HG03460 (cell line): ENCODE data around the gene LY6G6C.
"Not testable (repeated sequence)": the region's sequence is repeated elsewhere in the genome, so short reads cannot be mapped to it uniquely, and the experiment has no call there.

ENCODE experiments used
- ATAC-seq: cut with Tn5 transposase; IDR thresholded peaks from one replicate; pipeline ENCODE4 v1.9.1; 2021; ENCODE audit not compliant: unreplicated experiment

LY6G6C gene

DNA sequence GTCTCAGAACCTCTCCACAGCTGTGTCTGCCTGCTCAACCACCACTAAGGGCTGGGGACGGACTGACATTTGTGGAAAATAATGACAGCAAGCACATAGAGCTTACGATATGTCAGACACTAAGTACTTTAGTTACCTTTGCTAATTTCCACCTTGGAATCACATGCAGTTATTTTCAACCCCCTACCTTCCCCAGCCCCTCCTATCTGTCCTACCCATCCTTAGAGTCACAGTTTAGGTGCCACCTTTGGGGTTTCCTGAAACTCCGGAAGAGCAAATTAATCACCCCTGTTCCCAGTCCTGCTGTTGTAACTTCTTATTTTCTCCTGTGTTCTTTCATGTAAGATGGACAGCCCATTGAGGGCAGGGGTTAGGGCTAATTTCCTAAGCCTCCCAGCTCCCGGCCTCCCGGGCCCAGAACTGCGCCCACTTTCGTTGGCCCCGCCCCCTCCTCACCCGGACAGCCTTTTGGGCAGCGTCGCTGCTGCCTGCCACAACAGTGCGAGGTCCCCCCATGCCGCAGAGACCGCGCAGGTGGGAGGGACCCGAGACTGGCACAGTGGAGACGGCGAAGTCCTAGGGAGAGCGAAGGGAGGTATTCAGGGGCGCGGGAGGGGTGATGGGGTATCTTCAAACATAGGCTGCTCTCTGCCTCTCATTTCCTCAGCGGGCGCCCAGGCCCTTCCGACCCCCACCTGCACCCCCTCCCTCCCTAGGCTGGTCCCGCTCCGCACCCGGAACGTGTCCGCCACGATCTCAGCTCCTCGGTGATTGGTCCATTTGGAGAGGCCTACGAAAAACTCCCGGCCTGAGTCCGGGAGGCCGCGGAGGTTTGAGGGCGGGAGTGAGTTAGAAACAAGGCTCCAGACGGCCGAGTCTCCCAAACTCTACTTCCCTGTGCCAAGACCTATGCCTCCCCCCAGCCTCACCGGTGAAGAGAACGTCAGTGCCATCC is 6.4 kb upstream of the LY6G6C start:
- ATAC-seq = no peak

DNA sequence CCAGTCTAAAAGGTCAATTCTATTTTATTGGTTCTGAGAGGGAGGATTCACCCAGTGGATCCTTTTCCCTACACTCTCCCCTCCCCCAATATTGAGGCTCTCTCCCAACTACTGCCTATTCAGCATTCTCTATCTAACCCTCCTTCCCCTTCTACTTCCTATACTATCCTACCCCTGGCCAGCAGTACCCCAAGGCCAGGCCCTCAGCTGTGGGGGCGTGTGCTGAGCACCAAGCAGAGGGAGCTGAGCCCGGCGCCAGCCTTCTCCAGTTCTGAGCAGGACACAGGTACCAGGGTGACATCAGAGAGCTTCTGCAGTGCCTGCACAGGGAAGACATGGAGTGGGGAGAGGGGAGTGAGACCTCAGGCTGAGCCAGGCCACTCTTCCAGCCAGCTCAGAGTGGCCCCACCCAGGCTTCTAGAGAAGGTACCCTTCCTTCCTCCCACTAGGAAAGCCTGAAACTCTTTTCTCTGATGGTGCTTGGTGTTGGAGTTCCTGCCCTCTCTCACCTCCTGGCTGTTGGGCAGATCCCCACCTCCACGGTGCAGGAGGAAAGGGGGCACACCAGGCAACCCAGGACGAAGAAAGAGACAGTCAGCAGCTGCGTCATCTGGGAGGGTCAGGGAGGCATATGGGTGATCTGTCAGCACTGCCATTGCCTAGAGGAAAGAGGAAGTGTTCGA is 5.6 kb upstream of the LY6G6C start:
- ATAC-seq = peak; percentile 43

DNA sequence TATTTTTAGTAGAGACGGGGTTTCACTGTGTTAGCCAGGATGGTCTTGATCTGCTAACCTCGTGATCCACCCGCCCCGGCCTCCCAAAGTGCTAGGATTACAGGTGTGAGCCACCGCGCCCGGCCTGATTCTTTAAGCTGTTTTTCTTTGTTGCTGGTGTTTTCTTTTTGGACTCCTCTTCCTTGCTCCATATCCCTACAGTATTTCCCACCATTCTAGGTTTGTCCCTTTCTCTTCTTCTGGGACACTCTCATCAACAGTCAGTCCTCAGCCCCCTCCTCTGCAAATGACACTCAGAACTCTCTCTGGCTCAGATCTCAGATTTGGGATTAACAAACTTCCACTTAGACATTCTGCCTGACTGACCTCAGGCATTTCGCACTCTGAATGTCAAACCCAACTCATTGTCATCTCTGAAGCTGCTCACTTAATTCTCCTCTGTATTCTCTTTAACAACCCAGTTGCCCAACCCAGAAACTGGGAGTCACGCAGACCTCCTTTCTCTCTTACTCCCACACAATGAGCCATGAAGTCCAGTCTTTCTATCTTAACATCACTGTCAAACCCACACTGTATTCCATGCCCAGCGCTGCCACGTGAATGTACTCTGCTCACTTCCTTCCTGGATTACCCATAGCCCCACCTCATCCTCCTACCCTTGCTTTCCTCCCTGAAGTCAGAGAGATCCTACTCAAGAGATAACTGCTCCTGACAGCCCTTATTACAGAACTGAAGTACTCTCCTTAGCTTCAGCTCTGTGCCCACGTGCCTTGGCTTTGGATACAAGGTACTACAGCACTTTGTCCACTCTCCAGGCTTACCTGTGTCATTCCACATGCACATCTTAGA is 4.2 kb upstream of the LY6G6C start:
- no peak for ATAC-seq

DNA sequence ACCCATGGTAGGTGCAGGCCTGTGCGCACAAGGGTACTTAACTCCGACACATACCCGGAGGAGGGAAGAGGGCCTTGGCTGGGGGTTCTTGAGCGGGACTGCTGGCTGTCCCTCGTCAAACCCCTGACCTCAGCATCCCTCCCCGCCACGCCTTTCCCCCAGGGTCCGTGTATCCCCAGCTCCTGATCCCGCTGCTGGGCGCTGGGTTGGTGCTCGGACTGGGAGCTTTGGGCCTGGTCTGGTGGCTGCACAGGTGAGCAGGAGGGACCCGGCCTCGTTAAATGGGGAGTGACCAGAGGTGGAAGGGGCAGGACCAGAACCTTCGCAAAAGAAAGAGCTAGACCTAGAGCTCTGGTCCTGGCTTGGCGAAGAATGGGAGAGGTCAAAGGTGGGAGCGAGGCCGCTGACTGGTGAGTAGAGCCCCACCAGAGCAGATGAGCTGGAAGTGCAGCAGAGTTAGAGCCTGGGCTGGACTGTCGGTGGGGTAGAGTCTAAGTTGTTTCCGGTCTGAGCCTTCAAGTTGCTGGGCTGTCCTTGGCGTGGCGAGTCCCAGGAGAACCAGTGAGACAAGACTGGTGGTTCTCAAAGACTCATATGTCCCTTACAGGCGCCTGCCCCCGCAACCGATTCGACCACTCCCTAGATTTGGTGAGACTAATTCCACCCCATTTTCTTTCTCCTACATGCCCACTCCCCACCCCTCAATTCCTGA is 2.6 kb upstream of the LY6G6C start:
- no peak for ATAC-seq

DNA sequence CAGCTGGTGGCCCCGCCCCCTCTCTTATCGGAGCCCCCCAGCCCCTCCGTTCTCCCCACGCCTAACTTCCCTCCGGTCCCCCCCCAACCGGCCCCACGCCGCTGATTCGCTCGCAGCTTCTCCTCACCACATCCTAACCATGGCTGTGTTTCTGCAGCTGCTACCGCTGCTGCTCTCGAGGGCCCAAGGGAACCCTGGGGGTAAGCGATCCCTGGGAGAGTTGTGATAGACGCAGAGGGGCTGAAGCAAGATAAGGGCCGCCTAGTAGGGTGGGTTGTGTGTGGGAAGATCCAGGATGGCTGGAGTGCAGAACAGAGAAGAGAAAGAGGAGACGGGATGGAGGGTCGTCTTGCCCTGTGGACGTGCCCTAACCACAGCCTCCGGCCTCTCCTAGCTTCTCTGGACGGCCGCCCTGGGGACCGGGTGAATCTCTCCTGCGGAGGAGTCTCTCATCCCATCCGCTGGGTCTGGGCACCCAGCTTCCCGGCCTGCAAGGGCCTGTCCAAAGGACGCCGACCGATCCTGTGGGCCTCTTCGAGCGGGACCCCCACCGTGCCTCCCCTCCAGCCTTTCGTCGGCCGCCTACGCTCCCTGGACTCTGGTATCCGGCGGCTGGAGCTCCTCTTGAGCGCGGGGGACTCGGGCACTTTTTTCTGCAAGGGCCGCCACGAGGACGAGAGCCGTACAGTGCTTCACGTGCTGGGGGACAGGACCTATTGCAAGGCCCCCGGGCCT is 1.9 kb upstream of the LY6G6C start, which contains the start of gene MPIG6B:
Gene MPIG6B, plus strand, starts transcription at position 129 of the 735 bp plus-strand sequence. Its CDS starts 11 bp downstream, at position 140.
- no peak for ATAC-seq

DNA sequence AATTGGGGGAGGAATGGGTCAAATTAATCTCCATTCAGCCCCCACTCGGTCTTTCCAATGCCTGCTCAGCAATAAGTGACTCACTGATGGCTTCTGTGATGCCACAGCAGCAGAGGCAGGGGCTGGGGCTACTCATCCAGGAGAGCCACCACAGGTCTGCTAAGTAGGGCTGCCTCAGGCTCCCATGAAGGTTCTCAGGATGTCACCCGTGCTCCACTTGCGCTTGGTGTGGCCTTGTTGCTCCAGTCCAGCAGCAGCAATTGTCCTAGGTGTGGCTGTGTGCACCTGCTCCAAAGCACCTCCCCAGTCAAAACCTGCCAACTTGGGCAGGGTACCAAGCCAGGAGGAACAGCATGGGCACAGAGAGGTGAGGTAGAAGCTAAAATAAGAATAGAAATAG is 627 bp upstream of the LY6G6C start:
- no peak for ATAC-seq

DNA sequence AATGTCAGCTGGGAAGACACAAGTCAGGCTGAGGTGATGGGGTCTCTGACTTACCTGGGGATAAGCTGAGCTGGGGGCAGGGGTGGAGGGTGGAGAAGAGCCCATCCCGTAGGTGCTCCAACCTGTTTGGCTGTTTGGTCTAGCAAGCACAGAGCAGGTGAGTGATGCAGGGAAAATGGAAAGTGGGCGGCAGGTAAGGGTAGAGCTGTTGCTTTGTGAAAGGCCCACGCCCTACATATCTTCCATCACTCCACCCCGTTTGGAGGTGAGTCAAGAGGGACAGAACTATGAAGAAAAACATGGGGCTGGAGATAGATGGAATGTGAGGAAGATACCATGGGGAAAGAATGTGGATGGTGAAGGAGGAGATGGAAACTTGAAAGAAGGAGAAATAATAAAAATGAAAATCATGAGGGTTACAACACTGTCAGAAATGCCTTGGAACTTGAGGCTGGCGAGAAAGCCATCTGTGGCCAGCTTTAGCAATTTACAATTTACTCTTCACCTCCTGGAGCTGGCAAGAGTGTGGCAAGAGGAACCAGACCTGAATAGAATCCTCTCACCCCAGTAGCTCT is 1.3 kb downstream of the LY6G6C start:
- ATAC-seq = no peak

DNA sequence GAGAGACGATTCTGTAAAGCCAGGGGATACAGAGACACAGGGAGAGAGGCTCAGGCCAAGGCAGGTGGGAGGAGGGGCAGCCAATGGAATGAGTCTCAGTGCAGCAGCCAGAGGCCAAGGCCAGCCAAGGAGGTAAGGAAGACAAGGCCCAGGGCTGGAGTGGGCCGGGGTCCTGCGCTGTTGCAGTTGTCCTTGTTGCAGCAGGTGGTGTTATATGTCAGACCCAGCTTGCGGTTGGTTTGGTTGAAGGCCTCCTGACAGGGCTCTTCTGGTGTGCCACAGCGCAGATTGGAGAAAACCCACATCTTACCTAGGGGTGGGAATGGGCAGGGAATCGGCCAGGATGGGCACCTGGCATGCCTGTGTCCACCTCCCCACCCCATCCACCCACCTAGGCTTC is 2.5 kb downstream of the LY6G6C start:
- ATAC-seq = no peak

DNA sequence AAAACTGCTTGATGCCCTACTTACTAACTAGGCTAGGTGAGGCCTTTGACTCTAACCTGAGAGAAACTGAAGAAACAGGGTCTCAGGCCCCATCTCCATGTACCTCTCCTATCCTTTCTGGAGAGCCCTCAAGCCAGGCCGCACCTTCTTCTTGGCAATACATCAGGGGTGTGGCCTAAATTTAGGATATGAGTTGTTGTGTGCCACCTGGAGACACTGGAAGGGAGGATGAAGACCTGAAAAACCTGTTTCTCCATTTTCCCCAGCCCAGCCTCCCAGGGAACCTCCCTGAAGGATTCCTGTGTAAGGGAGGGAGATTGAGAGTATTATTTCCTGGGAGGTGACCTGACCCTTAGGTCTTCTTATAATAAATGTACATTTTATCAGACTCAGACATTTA is 3.3 kb downstream of the LY6G6C start:
- no peak for ATAC-seq

DNA sequence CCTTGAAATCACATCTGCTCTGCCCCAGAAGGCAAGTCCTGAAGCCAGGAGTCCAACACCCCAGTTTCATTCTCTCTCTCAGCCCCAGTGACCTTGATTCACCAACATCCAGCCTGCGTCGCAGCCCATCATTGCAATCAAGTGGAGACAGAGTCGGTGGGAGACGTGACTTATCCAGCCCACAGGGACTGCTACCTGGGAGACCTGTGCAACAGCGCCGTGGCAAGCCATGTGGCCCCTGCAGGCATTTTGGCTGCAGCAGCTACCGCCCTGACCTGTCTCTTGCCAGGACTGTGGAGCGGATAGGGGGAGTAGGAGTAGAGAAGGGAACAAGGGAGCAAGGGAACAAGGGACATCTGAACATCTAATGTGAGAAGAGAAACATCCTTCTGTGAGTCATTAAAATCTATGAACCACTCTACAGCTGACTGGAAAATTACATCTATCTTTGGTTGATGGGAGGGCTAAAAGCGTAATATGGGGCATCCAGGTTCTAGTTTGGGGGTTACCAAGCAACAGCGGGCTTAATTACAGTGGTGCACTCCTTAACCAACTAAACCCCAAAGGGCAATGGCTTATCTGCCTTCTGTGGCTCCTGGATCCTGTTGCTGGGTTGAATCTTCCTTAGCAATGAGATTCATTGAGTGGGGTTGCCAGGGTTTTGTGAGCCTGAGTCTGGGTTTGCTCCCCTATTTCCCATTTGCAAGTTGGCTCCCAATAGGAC is 3.9 kb downstream of the LY6G6C start:
- ATAC-seq = no peak

DNA sequence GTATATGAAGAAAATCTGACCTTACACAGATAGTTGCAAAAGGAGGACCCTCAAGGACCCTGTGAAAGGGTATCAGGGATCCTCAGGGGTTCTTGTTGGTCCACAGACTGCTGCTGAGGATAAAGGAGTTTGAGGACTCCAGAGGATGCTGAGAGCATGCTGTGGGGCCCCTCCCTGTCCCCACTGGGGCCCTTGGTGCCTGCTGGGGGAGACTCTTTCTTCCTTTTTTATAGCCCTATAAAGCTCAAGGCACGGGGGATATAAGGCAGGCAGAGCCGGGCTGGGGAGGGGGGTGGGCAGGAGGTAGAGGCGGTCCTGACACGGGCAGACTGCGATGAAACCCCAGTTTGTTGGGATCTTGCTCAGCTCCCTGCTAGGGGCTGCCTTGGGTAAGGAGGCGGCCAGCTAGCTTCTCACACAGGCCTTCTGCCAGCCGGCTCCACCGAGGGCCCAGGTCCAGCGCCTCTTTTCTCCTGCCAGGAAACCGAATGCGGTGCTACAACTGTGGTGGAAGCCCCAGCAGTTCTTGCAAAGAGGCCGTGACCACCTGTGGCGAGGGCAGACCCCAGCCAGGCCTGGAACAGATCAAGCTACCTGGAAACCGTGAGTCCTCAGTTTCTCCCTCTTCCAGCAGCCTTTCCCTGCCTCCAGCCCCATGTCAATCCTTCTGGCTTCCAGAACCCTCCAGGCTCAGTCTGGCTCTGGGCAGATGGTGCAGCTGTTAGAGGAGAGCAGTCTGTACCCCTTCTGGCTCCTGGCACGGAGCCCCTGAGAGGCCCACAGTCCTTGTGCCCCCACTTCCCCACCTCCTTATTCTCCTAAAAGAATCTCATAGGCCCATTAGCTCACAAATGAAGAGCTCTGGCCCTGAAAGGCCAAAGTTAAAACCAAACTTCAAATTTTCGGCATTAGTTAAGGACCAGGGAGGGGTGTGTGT is 6.3 kb downstream of the LY6G6C start, which contains the start of gene LY6G6D:
Gene LY6G6D, plus strand, starts transcription at position 327 of the 937 bp plus-strand sequence. Its CDS starts 8 bp downstream, at position 335.
- ATAC-seq = no peak

DNA sequence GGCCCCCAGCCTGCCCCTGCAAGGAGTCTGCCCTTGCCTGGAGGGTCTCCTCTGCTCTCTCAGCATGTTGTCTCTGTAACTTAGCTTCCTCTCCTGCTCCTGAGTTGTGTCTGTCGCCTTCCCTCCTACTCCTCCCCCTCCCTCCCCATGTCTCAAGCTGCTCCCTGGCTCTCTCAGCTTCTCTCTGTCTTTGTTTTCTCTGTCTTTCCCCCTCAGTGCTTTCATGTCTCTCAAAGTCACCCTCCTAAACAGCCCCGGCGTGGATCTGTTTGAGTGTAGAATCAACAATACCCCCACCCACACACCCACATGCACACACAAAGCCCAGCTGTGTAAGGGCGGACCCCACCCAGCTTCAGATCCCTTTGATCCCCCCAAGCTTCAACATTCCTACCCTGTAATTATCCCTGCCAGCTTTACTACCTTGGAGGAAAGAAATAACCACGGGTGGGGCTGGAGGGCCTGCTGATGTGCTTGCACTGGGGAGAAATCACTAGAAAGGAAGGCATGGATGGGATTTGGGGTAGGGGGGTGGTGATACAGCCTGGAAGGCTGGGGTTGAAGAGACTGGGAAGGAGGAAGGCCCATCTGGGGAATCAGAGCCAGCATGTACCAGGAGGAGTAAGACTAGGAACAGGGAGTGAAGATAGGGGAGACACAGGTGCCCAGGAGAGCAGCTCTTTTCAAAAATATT is 7.4 kb downstream of the LY6G6C start:
- ATAC-seq = no peak

DNA sequence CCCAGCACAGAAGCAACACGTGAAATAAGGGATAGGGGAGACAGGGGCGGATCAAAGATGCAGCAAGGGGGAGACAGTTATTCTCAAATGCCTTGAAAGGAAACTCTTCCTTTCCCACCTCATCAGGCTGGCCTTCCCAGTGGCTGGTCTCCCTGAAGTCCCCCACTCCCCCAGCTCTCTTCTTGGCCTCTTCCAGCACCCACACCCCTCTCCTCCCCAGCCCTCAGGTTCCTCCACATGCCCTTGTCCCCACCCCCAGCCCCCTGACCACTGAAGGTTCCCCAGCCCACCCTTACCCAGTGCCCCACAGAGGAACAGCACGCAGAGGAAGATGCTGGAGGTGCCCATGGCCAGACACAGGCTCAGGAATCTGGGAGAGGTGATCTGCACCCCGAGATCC is 8.1 kb downstream of the LY6G6C start:
- no peak for ATAC-seq

DNA sequence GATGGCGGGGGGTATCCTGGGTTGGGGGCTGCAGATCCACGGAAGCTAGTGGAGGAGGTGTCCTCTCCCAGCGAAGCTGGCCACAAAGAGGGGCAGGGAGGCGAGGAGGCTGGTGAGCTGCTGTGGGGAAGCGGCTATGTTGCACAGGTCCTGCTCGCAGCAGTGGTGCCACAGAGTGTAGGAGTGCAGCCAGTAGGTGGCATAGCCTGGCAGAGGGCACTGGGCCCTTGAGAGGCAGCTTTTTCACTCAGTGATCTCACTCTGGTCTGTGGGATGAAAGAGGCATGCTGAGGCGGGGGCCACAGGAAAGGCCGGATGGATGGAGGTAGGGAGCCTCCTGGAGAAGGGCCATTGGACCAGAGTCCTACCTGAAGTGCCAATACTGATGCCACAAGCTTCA is 9.2 kb downstream of the LY6G6C start:
- no peak for ATAC-seq

DNA sequence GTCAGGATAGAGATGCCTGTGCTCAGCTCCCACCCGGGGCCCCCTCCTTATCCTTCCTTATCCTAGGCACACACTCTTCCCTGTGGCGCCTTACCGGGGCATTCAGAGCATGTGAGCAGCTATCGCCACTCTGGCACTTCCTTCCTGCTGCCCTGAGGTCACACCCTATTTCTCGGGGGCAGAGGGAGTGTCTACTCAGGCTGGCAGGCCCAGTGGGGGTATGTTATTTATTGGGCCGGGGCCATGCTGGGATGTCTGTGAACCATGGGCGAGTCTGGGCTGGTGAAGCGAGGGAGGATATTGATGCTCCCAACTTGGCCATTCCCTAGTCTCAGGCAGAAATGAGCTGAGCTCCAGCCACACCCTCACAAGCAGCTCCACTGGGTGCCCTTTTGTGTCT is 10.3 kb downstream of the LY6G6C start:
- ATAC-seq = no peak

DNA sequence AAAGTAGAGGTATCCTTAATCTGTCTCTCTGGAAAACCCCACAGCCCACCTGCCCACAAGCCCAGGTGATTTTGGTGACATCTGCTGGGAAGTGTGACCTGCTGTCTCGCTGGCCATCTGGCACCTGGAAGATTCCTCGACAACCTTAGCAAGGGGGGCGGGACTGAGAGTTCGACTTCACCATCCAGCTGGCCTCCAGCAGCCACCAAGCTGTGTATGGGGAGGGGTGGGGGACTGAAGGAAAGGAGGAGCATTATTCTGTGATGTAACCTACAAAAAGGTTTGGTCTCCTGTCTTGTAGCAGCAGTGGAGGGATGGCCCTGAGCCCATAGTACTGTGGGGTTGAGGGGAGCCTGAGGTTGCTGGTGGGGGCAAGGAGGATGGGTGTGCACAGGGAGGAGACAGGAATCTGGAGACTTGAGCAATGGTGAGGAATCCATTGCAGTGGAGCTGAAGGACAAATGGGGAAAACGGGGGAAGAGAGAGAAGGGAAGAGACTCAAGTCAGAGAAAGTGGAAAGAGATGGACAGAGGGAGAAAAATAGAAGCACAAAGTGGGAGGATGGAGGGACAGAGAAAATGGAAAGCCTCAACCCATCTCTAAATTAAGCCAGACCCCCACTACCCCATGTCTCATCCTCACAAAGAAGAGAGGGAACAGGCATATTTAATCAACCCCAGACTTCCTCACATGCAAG is 10.9 kb downstream of the LY6G6C start:
- ATAC-seq = no peak

DNA sequence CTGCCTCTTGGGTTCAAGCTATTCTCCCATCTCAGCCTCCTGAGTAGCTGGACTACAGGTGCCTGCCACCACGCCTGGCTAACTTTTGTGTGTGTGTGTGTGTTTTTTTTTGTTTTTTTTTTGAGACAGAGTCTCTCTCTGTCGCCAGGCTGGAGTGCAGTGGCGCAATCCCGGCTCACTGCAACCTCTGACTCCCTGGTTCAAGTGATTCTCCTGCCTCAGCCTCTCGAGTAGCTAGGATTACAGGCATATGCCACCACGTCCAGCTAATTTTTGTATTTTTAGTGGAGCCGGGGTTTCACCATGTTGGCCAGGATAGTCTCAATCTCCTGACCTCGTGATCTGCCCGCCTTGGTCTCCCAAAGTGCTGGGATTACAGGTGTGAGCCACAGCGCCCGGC is 12.4 kb downstream of the LY6G6C start:
- ATAC-seq = not testable (repeated sequence)
